GM06990 (cell line): ENCODE measurements around the gene NDUFA11.
"Not testable (repeated sequence)": the region's sequence is repeated elsewhere in the genome, so short reads cannot be mapped to it uniquely, and the experiment has no call there.

Experiments used
- DNase-seq: peaks from one replicate; pipeline ENCODE4 v3.0.0-alpha.2; 2011; ENCODE audit not compliant: insufficient read length; ENCODE audit errors: extremely low read depth
- H3K27me3 ChIP-seq: replicated peaks from 2 replicates; pipeline ENCODE4 v1.6.0; 2011; ENCODE audit warnings: low read length; ENCODE audit not compliant: control insufficient read depth, insufficient read depth
- H3K36me3 ChIP-seq: 2 replicates; pipeline ENCODE4 v1.5.1; 2011; ENCODE audit warnings: low read length; ENCODE audit not compliant: control insufficient read depth, insufficient read depth
- H3K4me3 ChIP-seq: replicated peaks from 2 replicates; pipeline ENCODE4 v1.5.1; 2011; ENCODE audit warnings: low read depth, mild to moderate bottlenecking, control low read depth, low read length
- CTCF ChIP-seq: IDR thresholded peaks from 2 replicates; pipeline ENCODE4 v1.5.1; 2011; ENCODE audit warnings: low read length, control low read depth, mild to moderate bottlenecking, inconsistent platforms; ENCODE audit not compliant: insufficient read depth, poor library complexity, severe bottlenecking

Gene NDUFA11

GRCh38 chr19:5850189-5850588 lies 53.4 kb downstream of the NDUFA11 start:
- no peak for DNase-seq
- no peaks in the 10 kb centered on the region; the same call in 1 of the 2 replicates for H3K27me3 ChIP-seq
- no peak for TF ChIP-seq CTCF
- H3K4me3 ChIP-seq = no peak overlapping the region
- no peaks in the 10 kb centered on the region for H3K36me3 ChIP-seq

GRCh38 chr19:5848621-5849020 lies 55.0 kb downstream of the NDUFA11 start:
- not testable (repeated sequence) for H3K36me3 ChIP-seq, H3K4me3 ChIP-seq, DNase-seq, H3K27me3 ChIP-seq

GRCh38 chr19:5847846-5848245 lies 55.7 kb downstream of the NDUFA11 start:
- DNase-seq, H3K36me3 ChIP-seq, H3K27me3 ChIP-seq, H3K4me3 ChIP-seq: not testable (repeated sequence)
